ENCODE data around the gene TNIK.

DNA sequence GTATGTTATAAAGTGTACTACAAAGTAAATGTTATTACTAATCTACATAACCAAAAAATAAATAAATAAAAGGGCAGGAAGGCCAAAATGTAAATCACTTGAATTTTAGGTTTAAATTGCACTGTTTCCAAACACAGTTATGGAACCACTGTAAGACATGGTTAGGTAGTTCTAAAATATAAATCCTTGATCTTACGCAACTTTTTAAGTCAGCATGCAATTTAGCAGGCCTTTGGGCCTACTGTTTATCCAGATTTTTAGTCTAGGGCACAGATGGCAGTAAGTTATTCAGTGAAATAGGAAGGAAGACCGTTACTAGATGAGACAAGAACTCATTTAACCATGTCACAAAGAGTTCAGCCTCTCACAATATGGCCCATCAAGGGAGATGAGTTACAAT lies 246.3 kb downstream of the TNIK start:
- TF ChIP-seq, protein P1, sequence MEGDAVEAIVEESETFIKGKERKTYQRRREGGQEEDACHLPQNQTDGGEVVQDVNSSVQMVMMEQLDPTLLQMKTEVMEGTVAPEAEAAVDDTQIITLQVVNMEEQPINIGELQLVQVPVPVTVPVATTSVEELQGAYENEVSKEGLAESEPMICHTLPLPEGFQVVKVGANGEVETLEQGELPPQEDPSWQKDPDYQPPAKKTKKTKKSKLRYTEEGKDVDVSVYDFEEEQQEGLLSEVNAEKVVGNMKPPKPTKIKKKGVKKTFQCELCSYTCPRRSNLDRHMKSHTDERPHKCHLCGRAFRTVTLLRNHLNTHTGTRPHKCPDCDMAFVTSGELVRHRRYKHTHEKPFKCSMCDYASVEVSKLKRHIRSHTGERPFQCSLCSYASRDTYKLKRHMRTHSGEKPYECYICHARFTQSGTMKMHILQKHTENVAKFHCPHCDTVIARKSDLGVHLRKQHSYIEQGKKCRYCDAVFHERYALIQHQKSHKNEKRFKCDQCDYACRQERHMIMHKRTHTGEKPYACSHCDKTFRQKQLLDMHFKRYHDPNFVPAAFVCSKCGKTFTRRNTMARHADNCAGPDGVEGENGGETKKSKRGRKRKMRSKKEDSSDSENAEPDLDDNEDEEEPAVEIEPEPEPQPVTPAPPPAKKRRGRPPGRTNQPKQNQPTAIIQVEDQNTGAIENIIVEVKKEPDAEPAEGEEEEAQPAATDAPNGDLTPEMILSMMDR (IDR thresholded peaks at IDR 0.05), result no peak
- TF ChIP-seq POLR2AphosphoS5 (IDR thresholded peaks at IDR 0.05), result no peak

Data from gastroesophageal sphincter (tissue), 3 donors.